HL-60 (cell line): Measurements from ENCODE around the gene SFMBT1.

Source experiments
- DNase-seq, 2 experiments: peaks; one replicate each; pipeline ENCODE4 v3.0.0-alpha.2; 2010 to 2020; ENCODE audit warnings: low read depth in 1 of 2, low spot score in 1 of 2
- H3K27ac ChIP-seq: fragments of 250-450 bp; sonication (Bioruptor Pico); replicated peaks from 2 replicates; pipeline ENCODE4 v1.5.1; 2020; ENCODE audit warnings: mild to moderate bottlenecking, moderate library complexity
- H3K27me3 ChIP-seq: fragments of 250-450 bp; sonication (Bioruptor Pico); 2 replicates; pipeline ENCODE4 v1.5.1; 2021; ENCODE audit warnings: mild to moderate bottlenecking, moderate library complexity; ENCODE audit not compliant: insufficient read depth, poor library complexity, severe bottlenecking
- H3K4me3 ChIP-seq: replicated peaks from 2 replicates; pipeline ENCODE4 v1.5.1; 2011; ENCODE audit warnings: mild to moderate bottlenecking, control low read depth, low read length; ENCODE audit not compliant: insufficient read depth
- CTCF ChIP-seq: IDR thresholded peaks from one replicate; pipeline ENCODE4 v1.5.1; 2011; ENCODE audit warnings: low read length, control low read depth, inconsistent platforms; ENCODE audit not compliant: insufficient read depth
- GABPA ChIP-seq: IDR thresholded peaks from 2 replicates; pipeline ENCODE4 v1.6.1; 2012; ENCODE audit warnings: low read depth
- POLR2AphosphoS5 ChIP-seq: IDR thresholded peaks from 2 replicates; pipeline ENCODE4 v1.6.1; 2012; ENCODE audit warnings: low read depth
- REST ChIP-seq: IDR thresholded peaks from 2 replicates; pipeline ENCODE4 v1.6.1; 2012; ENCODE audit warnings: low read depth; ENCODE audit not compliant: insufficient replicate concordance
- SPI1 ChIP-seq: IDR thresholded peaks from 2 replicates; pipeline ENCODE4 v1.6.1; 2012; ENCODE audit warnings: low read depth, mild to moderate bottlenecking, borderline replicate concordance

Gene SFMBT1

DNA sequence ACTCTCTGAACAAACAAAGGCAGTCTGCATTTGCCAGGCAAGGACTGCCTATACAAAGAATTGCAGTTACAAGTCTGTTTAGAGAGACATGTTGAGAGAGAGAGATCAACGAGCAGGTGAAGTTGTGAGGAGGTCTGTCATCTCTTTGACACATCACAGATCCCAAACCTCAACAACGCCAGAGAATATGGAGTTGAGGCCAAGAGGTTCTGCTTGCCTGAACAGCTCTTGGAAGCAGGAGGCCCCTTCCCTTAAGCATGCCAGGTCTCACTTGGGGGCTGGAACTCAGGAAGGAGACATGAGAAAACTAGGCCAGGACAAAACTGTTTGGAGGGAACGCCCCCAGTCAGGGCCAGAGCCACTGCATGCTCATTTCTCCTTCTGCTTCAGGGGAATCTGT, 188.7 kb downstream of the SFMBT1 start:
- DNase-seq: no peak
- no peak overlapping the region for H3K4me3 ChIP-seq
- TF ChIP-seq POLR2AphosphoS5: no peak
- no peak for TF ChIP-seq GABPA
- no peak for TF ChIP-seq SPI1
- TF ChIP-seq REST: no peak
- TF ChIP-seq CTCF: no peak

DNA sequence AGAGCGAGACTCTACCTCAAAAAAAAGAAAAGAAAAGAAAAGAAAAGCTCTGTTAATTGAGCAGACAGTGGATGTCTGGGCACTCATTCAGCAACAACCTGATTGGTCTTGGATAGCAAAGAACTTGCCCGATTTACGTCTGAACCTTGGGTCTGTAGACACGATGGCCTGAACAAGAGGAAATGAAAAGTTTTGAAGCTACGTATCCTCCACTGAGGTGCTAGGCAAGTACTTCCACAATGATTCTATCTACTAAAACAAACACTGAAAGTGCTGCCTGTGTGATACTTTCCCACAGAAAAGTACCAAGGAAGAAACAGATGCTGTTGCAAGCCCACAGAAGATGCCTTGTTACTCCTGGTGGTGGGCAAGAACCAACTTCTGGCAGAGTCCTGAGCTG, 189.2 kb downstream of the SFMBT1 start:
- no peak for TF ChIP-seq REST
- TF ChIP-seq POLR2AphosphoS5: no peak
- TF ChIP-seq CTCF: no peak
- no peak for TF ChIP-seq SPI1
- no peak for TF ChIP-seq GABPA
- Histone ChIP-seq H3K4me3 (no peak overlapping the region), H3K27ac (no peak overlapping the region), H3K27me3 (no peaks in the 10 kb centered on the region)
- no peak for DNase-seq

More for the DNA sequence above, 188.7 kb downstream of the SFMBT1 start:
- Histone ChIP-seq H3K27me3 (no peaks in the 10 kb centered on the region), H3K27ac (no peak overlapping the region)

DNA sequence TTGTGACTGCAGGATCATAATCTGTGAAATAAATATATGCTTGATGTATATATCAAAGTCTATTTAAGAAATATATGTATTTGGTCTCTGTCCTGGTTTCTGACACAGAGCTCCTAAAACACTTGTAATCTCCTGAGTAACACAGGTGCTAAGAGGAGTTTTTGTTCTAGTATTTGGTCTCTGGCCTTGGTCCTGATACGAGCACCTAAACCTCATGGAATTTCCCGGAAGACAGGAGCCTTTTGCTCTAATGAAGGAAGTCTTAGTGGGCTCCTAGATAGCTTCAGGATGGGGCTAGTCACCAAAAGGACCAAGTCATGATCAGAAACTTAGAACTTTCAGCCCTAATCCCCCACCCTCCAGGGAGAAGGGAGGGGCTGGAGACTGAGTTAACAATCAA, 191.9 kb downstream of the SFMBT1 start:
- Histone ChIP-seq H3K27me3 (no peaks in the 10 kb centered on the region), H3K27ac (no peak overlapping the region), H3K4me3 (no peak overlapping the region)
- peak; percentile 87 for TF ChIP-seq REST
- TF ChIP-seq SPI1: no peak
- DNase-seq: no peak
